ENCODE measurements around the gene PRRT1.

The PRRT1 gene

GRCh38 chr6:32133786-32134185 lies 18.0 kb downstream of the PRRT1 start:
- peaks cover 4% of the 10 kb centered on the region for H3K79me2 ChIP-seq (ENCODE audit: control insufficient read depth, insufficient read depth, low read length)
- no peak overlapping the region for H3K4ac ChIP-seq (ENCODE audit: low read depth, low read length)
- no peak overlapping the region for H2BK120ac ChIP-seq (ENCODE audit: low read depth, low read length)
- H3K4me3 ChIP-seq (ENCODE audit: low read length), result no peak overlapping the region
- no peak overlapping the region for H2BK15ac ChIP-seq (replicated peaks; ENCODE audit: low read depth)
- H3K27ac ChIP-seq (ENCODE audit: low read depth, low read length), result no peak overlapping the region
- no peak overlapping the region for H2BK5ac ChIP-seq (ENCODE audit: low read length)
- H3K9ac ChIP-seq (ENCODE audit: low read length), result no peak overlapping the region
- no peak overlapping the region for H3K23ac ChIP-seq (ENCODE audit: low read length)
- H4K8ac ChIP-seq (ENCODE audit: low read depth, low read length), result no peak overlapping the region
- no peak overlapping the region for H3K18ac ChIP-seq (ENCODE audit: low read length)
- peaks cover 7% of the 10 kb centered on the region for H3K79me1 ChIP-seq (ENCODE audit: low read length)
- H3K27me3 ChIP-seq (ENCODE audit: insufficient read depth, low read length, poor library complexity), result no peaks in the 10 kb centered on the region
- peaks cover 5% of the 10 kb centered on the region for H3K4me1 ChIP-seq (ENCODE audit: control insufficient read depth, low read depth, low read length)
- no peak overlapping the region for H4K5ac ChIP-seq (ENCODE audit: low read length)
- no peaks in the 10 kb centered on the region for H3K36me3 ChIP-seq (ENCODE audit: control insufficient read depth, insufficient read depth, low read length)
- no peak overlapping the region for H2AK5ac ChIP-seq (ENCODE audit: low read length)
- H3K4me2 ChIP-seq (ENCODE audit: low read length), result no peak overlapping the region
- H3K56ac ChIP-seq (ENCODE audit: low read length), result no peak overlapping the region
- no CpG with 5 or more reads among the region's 4 CpGs for WGBS (ENCODE audit: extremely low coverage, insufficient coverage, low lambda C conversion rate)
- no peak for DNase-seq

GRCh38 chr6:32132110-32132509 lies 19.6 kb downstream of the PRRT1 start:
- H3K4ac ChIP-seq (ENCODE audit: low read depth, low read length), result no peak overlapping the region
- H3K79me2 ChIP-seq (ENCODE audit: control insufficient read depth, insufficient read depth, low read length), result peaks cover 4% of the 10 kb centered on the region
- H2BK15ac ChIP-seq (replicated peaks; ENCODE audit: low read depth), result no peak overlapping the region
- H3K36me3 ChIP-seq (ENCODE audit: control insufficient read depth, insufficient read depth, low read length), result no peaks in the 10 kb centered on the region
- no peak overlapping the region for H4K8ac ChIP-seq (ENCODE audit: low read depth, low read length)
- no peak overlapping the region for H3K4me2 ChIP-seq (ENCODE audit: low read length)
- peaks cover 12% of the 10 kb centered on the region for H3K79me1 ChIP-seq (ENCODE audit: low read length)
- no peak overlapping the region for H3K18ac ChIP-seq (ENCODE audit: low read length)
- no peak overlapping the region for H3K27ac ChIP-seq (ENCODE audit: low read depth, low read length)
- no peak overlapping the region for H2BK5ac ChIP-seq (ENCODE audit: low read length)
- no peak overlapping the region for H2BK120ac ChIP-seq (ENCODE audit: low read depth, low read length)
- no peak overlapping the region for H2AK5ac ChIP-seq (ENCODE audit: low read length)
- H3K4me3 ChIP-seq (ENCODE audit: low read length), result no peak overlapping the region
- no peak for DNase-seq
- peaks cover 5% of the 10 kb centered on the region for H3K4me1 ChIP-seq (ENCODE audit: control insufficient read depth, low read depth, low read length)
- no peaks in the 10 kb centered on the region for H3K27me3 ChIP-seq (ENCODE audit: insufficient read depth, low read length, poor library complexity)
- H4K5ac ChIP-seq (ENCODE audit: low read length), result no peak overlapping the region
- no peak overlapping the region for H3K23ac ChIP-seq (ENCODE audit: low read length)
- no peak overlapping the region for H3K9ac ChIP-seq (ENCODE audit: low read length)
- no peak overlapping the region for H3K56ac ChIP-seq (ENCODE audit: low read length)

GRCh38 chr6:32131439-32131948 lies 20.2 kb downstream of the PRRT1 start:
- Histone ChIP-seq H3K23ac (ENCODE audit: low read length) (no peak overlapping the region), H3K4ac (ENCODE audit: low read depth, low read length) (no peak overlapping the region), H3K9ac (ENCODE audit: low read length) (no peak overlapping the region), H3K4me3 (ENCODE audit: low read length) (no peak overlapping the region), H3K56ac (ENCODE audit: low read length) (no peak overlapping the region), H3K27me3 (ENCODE audit: insufficient read depth, low read length, poor library complexity) (no peaks in the 10 kb centered on the region), H3K18ac (ENCODE audit: low read length) (no peak overlapping the region), H3K27ac (ENCODE audit: low read depth, low read length) (no peak overlapping the region), H3K36me3 (ENCODE audit: control insufficient read depth, insufficient read depth, low read length) (no peaks in the 10 kb centered on the region), H3K79me1 (ENCODE audit: low read length) (peaks cover 12% of the 10 kb centered on the region), H2BK15ac (replicated peaks; ENCODE audit: low read depth) (no peak overlapping the region), H2AK5ac (ENCODE audit: low read length) (no peak overlapping the region), H2BK120ac (ENCODE audit: low read depth, low read length) (no peak overlapping the region), H4K8ac (ENCODE audit: low read depth, low read length) (no peak overlapping the region), H2BK5ac (ENCODE audit: low read length) (no peak overlapping the region), H4K5ac (ENCODE audit: low read length) (no peak overlapping the region), H3K4me2 (ENCODE audit: low read length) (no peak overlapping the region), H3K79me2 (ENCODE audit: control insufficient read depth, insufficient read depth, low read length) (peaks cover 4% of the 10 kb centered on the region), H3K4me1 (ENCODE audit: control insufficient read depth, low read depth, low read length) (peaks cover 5% of the 10 kb centered on the region)
- no peak for DNase-seq
- WGBS (ENCODE audit: extremely low coverage, insufficient coverage, low lambda C conversion rate), result no CpG with 5 or more reads among the region's 14 CpGs

GRCh38 chr6:32129297-32130088 lies 22.2 kb downstream of the PRRT1 start:
- H3K79me1 ChIP-seq (ENCODE audit: low read length), result peaks cover 12% of the 10 kb centered on the region
- peak overlapping the region; percentile 17 for H2BK5ac ChIP-seq (ENCODE audit: low read length)
- H3K56ac ChIP-seq (ENCODE audit: low read length), result peak overlapping the region; percentile 97
- no CpG with 5 or more reads among the region's 22 CpGs for WGBS (ENCODE audit: extremely low coverage, insufficient coverage, low lambda C conversion rate)
- peak overlapping the region; percentile 88 for H3K4me3 ChIP-seq (ENCODE audit: low read length)
- H3K27me3 ChIP-seq (ENCODE audit: insufficient read depth, low read length, poor library complexity), result no peaks in the 10 kb centered on the region
- H3K9ac ChIP-seq (ENCODE audit: low read length), result peak overlapping the region; percentile 94
- H3K4me2 ChIP-seq (ENCODE audit: low read length), result peak overlapping the region; percentile 65
- H3K27ac ChIP-seq (ENCODE audit: low read depth, low read length), result peak overlapping the region; percentile 39
- peak overlapping the region; percentile 25 for H3K4ac ChIP-seq (ENCODE audit: low read depth, low read length)
- no peak overlapping the region for H2BK120ac ChIP-seq (ENCODE audit: low read depth, low read length)
- H3K23ac ChIP-seq (ENCODE audit: low read length), result no peak overlapping the region
- peaks cover 5% of the 10 kb centered on the region for H3K4me1 ChIP-seq (ENCODE audit: control insufficient read depth, low read depth, low read length)
- H2AK5ac ChIP-seq (ENCODE audit: low read length), result peak overlapping the region; percentile 75
- no peaks in the 10 kb centered on the region for H3K36me3 ChIP-seq (ENCODE audit: control insufficient read depth, insufficient read depth, low read length)
- no peak overlapping the region for H4K5ac ChIP-seq (ENCODE audit: low read length)
- no peak overlapping the region for H4K8ac ChIP-seq (ENCODE audit: low read depth, low read length)
- peak overlapping the region; percentile 86 for H3K18ac ChIP-seq (ENCODE audit: low read length)
- H2BK15ac ChIP-seq (replicated peaks; ENCODE audit: low read depth), result no peak overlapping the region
- H3K79me2 ChIP-seq (ENCODE audit: control insufficient read depth, insufficient read depth, low read length), result peaks cover 4% of the 10 kb centered on the region
- DNase-seq, result no peak

- H3K4ac ChIP-seq (ENCODE audit: low read depth, low read length), result no peak overlapping the region
- peak overlapping the region; percentile 82 for H3K56ac ChIP-seq (ENCODE audit: low read length)
- H2AK5ac ChIP-seq (ENCODE audit: low read length), result no peak overlapping the region
- no peak for DNase-seq
- no peaks in the 10 kb centered on the region for H3K36me3 ChIP-seq (ENCODE audit: control insufficient read depth, insufficient read depth, low read length)
- H3K27ac ChIP-seq (ENCODE audit: low read depth, low read length), result no peak overlapping the region
- no peak overlapping the region for H2BK5ac ChIP-seq (ENCODE audit: low read length)
- H3K23ac ChIP-seq (ENCODE audit: low read length), result no peak overlapping the region
- H3K79me2 ChIP-seq (ENCODE audit: control insufficient read depth, insufficient read depth, low read length), result peaks cover 4% of the 10 kb centered on the region
- H2BK120ac ChIP-seq (ENCODE audit: low read depth, low read length), result no peak overlapping the region
- no peak overlapping the region for H3K4me3 ChIP-seq (ENCODE audit: low read length)
- peaks cover 5% of the 10 kb centered on the region for H3K4me1 ChIP-seq (ENCODE audit: control insufficient read depth, low read depth, low read length)
- H3K79me1 ChIP-seq (ENCODE audit: low read length), result peaks cover 12% of the 10 kb centered on the region
- H3K18ac ChIP-seq (ENCODE audit: low read length), result no peak overlapping the region
- no peak overlapping the region for H2BK15ac ChIP-seq (replicated peaks; ENCODE audit: low read depth)
- H3K9ac ChIP-seq (ENCODE audit: low read length), result peak overlapping the region; percentile 40
- H4K5ac ChIP-seq (ENCODE audit: low read length), result no peak overlapping the region
- peak overlapping the region; percentile 27 for H3K4me2 ChIP-seq (ENCODE audit: low read length)
- H3K27me3 ChIP-seq (ENCODE audit: insufficient read depth, low read length, poor library complexity), result no peaks in the 10 kb centered on the region
- H4K8ac ChIP-seq (ENCODE audit: low read depth, low read length), result no peak overlapping the region
- WGBS (ENCODE audit: extremely low coverage, insufficient coverage, low lambda C conversion rate), result no CpG with 5 or more reads among the region's 13 CpGs
These were observed 22.9 kb downstream of the PRRT1 start for GRCh38 chr6:32128751-32129296.
